Measurements from ENCODE around the gene ZBTB42. TPM values are rescaled to one million over a fixed set of nuclear protein-coding genes. Genes with fewer than 3 reads are reported as not detected.

The ZBTB42 gene
- total RNA-seq, 1 donor from 2014 or later = 5.2 TPM

DNA sequence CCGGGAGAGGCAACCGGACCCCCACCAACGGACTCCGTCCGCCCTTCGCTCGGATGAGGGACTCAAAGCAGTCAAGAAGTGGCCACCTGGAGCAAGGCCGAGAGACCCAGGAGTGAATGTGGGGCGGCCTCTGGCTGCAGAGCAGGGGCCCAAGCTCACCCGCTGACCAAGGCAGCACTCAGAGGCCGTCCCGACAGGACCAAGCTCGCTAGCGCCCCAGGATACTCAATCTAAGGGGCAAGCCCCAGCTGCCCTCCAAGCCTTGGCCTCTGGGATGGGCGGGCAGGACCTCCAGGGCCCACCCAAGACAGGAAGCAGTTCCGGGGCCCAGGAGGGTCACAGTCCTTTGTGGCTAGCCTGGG, 6.3 kb upstream of the ZBTB42 start:
- no peak for DNase-seq (ENCODE audit: low read depth, low spot score)

DNA sequence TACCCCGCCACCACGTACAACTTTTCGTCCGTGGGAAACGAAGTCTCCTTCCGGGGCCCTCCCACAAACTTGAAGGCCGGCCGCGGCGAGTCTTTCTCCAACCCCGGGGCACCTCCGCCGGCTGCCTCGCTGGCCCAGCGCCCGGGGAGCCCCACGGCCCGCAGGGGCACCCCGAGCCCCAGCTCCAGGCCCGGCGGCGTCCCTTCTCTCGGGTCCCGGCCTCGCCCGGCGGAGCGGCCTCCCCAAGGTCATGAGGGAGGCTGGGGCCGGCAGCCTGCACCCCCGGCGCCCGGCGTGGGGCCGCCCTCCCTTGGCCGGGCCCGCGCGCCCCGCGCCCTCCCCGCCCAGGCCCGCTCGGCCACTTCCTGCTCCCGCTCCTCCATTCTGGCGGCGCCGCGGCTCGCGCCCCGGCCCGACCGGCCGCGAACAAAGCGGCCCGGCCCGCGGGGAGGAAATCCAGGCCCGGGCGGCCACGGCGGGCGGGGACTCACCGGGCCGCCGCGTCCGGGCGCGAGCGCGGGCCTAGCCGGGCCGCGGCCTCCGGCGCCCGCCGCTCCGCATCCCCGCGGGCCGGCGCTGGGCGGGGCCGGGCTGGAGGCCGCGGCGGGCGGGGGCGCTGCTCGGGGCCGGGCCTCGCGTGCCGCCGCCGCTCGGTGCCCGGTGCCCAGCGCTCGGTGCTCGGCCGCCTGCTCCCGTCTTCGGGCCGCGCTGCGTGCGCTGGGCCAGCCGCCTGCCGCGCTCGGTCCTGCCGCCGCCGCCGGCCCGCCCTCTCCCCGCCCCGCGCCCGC, 5.7 kb upstream of the ZBTB42 start, which contains the start of gene AKT1:
TSS of gene AKT1 (minus strand) at position 756 of the 788 bp plus-strand sequence. CDS start 3,105 bp downstream, outside the sequence.
- DNase-seq (ENCODE audit: low read depth, low spot score) = no peak

DNA sequence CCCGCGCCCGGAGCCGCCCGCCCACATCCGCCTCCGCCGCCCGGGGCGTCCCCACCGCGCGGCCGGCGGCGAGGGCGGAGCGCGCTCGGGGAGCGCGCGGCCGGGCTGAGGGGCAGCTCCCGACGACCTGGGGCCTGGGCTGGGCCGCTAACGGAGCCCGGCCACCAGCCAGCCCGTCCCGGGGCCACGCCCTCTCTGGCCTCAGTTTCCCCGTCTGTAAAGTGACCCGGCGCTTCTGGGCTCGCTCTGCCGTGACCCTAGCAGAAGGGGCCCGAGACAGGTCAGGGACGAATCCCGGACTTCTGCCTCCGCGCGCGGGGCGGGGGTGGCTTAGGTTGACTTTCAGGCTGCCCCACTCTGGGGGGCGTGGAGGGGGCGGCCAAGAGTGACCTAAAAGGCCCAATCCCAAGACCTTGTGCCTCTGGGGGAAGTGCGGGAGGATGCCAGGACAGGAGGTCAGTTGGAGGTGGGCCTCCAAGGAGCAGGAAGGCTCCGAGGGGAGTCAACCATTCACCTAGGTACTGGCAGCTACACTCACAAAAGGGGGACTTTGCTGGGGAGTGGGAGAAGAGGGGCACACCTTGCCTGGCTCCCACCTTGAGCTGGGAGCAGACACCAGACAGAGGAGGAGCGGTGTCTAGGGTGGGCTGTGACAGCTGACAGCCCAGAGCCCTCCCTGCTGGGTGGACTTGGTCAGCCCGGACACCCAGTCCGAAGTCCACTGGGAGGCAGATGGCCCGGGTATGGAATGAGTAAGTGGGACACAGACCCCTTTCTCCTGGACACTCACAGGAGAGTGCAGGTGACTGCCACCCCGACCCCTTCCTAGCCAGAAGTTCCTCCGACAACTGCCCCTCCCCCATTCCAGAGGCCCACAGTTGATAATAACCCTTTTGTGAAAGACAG, 4.9 kb upstream of the ZBTB42 start:
- no peak for DNase-seq (ENCODE audit: low read depth, low spot score)

DNA sequence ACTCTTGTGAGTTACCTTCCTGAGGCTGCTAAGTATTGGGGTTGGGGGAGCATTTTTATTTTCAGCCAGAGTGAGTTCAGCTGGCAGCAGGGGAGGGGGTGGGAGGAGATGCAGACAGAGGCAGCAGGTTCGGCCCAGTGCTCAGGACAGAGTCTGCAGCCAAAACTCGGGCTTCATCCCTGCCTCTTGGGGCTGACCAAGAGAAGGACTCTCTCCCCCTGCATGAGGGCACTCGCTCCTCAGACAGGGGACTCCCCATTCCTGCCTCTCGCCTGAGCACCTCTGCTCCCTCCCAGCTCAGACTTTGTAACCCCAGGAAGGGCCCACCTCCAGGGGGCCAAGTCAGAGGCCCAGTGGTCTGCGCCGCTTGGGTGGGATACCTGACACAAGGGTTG, 4.2 kb upstream of the ZBTB42 start:
- DNase-seq (ENCODE audit: low read depth, low spot score) = no peak

DNA sequence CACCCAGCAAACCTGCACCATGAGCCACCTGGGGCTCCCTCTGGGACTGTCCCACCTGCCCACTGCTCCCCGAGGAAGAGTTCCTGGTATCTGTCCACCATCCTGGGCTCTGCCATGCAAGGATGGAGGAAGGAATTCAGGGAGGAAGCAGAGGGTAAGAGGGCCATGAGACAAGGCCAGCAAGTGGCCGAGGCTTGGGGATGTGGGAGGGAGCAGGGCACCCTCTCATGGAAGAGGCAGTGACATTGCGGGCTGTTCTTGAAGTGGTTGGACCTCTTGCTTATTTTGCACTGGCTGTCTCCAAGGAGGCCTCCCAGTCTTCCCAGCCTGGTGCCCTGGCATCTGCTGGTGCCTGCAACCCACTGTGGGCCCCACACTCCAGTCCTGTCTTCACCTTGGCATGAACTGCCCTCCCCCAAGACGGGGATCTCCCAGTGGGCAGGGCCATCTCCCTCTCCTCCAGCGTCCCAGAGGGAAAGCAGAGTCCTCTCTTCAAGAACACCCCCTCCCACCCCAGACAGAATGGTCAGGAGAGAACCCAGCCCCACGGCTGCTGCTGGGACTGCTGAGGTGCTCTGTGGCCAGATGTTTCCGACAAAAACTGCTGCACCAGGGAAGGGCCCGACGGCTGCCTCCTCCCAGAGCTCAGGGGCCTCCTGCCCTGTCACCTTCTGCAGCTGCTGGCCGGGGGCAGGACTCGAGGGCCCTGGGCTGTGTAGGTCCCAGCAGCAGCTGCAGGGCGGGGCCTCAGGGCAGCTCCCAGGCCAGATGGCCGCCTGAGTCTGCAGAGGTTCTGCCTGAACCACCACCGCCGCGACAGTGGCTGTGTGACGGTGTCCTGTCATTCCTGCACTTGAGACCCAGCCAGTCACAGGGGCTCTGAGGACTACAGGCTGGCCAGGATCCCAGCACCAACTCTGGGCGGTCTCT, 3.5 kb upstream of the ZBTB42 start:
- no peak for DNase-seq (ENCODE audit: low read depth, low spot score)

DNA sequence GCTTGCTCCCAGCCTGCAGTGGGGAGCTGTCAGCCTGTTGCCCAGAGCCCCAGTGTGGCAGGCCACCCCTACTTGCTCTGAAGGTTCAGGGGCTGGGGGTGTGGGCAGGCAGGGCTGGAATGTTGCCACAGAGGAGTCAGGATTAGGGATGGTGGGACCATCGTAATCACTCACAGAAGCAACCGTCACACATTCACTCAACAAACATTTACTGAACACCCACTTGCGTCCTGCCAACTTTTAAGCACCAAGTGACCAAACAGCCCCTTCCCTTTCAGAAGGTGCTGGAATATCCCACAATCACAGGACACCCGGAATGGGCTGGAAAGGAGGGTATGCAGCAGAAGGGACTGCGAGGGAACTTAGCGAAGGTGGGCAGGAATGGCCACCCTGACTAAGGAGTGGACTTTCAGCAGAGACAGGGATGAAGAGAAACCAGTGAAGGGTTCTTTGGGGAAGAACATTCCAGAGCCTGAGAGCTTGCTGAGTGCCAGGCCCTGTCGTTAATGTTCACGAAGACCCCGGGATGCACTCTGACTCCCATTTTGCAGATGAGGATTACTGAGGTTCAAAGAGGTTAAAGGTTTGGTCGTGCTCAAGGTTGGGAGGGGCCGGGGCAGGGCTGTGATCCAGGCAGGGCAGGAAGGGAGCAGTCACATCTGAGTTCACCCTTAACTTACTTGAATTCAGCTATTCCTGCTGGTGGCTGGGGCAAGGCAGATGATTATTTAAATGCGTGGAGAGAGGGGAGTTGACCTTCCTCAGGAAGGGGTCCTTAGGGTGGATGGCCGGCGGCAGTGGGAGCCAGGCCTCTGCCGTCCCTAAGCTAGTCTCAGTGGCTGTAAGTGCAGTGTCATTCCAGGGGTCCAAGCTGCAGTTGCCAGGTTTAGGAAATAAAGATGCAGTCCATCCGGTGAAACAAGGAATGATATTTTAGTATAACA, 2.3 kb upstream of the ZBTB42 start:
- DNase-seq (ENCODE audit: low read depth, low spot score) = no peak

DNA sequence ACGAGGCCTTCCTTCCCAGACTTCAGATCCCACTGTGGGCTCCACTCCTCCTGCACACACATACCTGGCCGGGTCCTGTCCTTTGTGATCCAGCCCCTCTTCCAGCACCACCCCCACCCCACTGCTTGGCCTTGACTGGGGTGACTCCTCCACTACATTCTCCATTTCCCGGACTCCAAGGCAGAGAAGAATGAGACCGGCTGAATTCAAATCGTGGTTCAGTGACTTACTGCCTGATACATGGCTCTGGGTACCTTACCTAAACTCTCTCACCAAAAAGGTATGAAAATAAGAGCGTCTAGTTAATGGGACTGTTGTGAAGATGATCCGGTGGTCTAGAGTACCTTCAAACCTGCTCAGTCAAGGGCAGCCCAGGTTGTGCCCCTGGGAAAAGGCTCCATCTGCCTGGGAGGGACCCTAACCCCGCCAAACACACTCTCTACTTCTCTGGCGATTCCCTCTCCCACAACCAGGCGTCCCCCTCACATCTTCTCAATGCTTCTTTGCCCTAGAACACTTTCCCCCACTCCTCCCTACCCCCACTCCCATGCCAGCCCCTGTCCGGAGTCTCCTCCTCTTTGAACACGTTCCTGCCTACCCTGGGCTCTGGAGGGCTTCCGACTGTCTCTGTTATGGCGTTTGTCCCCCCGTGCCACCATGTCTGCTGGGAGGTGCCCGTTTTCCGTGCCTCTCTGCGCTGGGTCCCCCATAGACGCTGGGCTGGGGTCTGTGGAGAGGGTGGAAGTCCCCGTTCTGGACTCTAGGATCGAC, 1.5 kb upstream of the ZBTB42 start:
- DNase-seq (ENCODE audit: low read depth, low spot score) = no peak

DNA sequence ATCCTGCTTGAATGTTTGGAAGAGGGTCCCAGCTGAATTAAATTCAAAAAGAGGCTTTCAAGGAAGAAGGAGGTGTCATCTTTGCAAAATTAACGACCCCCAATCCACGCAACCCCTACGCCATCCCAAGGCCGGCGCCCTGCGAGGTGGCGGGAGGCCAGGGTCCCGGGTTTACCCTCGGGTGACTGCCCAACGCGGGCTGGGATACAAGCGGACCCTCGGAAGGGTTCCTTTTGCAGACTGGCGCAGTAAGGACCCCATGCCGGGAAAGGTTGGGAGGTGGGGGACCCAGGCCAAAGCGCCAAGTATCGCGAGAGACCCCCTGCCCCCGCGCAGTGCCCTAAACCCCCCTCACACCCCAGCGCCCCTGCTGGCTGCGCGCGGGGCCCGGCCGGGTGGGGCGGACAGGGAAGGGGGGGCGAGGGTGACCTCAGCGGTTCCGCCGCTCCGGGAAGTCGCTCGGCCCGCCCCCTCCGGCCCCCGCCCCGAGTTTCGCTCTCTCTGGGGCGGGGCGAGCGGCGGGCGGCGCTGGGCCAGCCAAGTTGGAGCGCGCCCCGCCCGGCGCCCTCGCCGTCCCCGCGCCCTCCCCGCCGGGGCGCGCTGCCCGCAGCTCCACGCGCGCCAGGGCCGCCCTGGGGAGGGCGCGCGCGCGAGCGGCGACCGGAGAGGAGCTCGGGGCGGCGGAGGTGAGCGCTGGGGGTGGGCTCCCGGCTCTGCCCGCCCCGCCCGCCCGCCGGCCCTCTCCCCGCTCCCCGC, 708 bp upstream of the ZBTB42 start:
- DNase-seq (ENCODE audit: low read depth, low spot score) = no peak

DNA sequence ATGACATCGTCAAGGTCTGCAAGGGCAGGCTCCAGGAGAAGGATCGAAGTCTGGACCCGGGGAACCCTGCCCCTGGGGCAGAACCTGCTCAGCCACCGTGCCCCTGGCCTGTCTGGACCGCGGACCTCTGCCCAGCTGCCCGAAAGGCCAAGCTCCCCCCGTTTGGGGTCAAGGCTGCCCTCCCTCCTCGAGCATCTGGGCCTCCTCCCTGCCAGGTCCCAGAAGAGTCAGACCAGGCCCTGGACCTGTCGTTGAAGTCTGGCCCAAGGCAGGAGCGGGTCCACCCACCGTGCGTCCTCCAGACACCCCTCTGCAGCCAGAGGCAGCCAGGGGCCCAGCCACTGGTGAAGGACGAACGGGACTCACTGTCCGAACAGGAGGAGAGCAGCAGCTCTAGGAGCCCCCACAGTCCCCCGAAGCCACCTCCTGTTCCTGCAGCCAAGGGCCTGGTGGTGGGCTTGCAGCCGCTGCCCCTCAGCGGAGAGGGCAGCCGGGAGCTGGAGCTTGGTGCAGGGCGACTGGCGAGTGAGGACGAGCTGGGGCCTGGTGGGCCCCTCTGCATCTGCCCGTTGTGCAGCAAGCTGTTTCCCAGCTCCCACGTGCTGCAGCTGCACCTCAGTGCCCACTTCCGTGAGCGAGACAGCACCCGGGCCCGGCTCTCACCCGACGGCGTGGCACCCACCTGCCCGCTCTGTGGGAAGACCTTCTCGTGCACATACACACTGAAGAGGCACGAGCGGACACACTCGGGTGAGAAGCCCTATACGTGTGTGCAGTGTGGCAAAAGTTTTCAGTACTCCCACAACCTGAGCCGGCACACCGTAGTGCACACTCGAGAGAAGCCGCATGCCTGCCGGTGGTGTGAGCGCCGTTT, 856 bp downstream of the ZBTB42 start:
- DNase-seq (ENCODE audit: low read depth, low spot score) = no peak

DNA sequence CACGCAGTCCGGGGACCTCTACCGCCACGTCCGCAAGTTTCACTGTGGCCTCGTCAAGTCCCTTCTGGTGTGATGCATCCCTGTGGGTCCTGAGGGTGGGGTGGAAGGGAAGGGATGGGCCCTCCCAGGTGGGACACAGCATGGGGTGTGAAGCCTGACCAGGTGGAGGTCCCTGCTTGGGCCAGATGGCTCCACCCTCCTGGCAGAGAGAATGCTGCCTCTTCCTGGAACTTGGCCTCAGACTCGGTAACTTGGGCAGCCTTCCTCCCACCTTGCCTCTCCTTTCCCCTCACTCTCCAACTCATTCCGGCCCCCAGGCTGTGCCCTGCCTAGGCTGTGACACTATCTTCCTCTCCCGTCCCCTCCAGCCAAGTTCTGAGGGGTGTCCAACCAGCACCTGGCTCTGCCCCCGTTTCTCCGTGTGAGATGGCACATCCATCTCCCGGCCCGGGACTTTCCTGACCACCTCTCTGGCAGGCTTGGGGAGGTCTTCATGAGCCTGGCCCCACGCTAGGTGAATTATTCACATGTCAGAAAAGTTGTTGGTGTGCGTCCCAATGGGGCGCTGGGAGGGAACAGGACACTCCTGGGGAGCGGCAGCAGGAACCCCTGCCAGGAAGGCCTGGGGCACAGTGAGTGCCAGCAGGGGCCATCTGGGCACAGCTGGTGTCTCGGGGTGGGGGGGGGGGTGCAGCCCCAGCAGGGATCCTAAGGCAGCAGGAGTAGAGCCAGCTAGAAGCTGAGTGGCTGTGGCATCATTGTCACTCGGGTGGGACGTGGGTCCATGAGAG, 1.7 kb downstream of the ZBTB42 start:
- DNase-seq (ENCODE audit: low read depth, low spot score) = no peak

DNA sequence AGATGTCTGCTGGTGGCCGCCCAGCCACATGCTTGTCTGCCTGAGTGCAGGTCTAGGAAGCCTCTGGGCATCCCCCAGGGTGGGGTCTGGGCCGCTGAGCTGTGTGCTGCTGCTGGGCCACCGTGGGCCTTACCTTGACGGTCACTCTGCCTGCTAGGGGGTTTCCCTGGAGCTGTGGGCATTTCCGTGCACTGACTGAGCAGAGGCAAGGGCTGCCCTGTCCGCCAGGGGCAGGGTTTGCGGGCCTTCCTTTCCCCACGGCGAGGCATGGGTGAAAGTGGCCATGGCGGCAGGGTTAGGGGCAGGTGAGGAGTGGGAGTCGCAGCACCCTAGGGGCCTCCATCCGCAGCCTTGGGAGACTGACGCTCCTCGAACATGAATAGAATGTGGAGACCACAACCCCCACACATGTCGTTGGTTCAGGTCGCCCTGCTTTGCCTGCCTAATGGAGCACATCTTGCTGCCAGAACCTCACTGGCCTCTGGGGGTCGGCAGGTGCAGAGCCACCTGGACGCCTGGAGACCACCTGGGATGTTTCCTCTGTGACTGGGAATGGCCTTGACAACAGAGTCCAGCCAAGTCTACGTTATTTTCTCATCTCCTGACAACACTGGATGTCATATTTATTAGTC, 2.5 kb downstream of the ZBTB42 start:
- DNase-seq (ENCODE audit: low read depth, low spot score) = no peak

DNA sequence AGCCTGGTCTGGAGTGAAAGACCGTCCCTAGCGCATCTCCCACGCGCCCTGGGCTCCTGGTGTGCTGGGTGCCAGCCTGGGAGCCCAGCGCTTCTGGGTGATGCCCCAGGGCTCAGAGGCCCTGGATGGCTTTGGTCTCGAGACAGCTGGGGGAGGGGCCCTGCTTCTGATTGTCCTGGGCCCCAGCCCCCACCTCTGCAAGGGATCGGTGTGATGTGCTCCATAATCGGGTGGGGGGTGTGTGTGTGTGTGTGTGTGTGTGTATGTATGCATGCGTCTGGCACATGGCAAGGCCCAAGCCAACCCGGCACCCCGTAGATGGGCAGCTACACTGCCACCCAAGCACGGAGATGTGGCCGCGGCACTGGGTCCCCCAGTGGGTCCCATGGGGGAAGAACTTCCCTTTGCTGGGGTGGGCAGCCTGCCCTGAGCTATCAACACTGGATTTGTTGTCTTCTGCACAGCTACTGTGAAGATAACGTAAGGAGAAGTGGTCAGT, 3.1 kb downstream of the ZBTB42 start:
- no peak for DNase-seq (ENCODE audit: low read depth, low spot score)

DNA sequence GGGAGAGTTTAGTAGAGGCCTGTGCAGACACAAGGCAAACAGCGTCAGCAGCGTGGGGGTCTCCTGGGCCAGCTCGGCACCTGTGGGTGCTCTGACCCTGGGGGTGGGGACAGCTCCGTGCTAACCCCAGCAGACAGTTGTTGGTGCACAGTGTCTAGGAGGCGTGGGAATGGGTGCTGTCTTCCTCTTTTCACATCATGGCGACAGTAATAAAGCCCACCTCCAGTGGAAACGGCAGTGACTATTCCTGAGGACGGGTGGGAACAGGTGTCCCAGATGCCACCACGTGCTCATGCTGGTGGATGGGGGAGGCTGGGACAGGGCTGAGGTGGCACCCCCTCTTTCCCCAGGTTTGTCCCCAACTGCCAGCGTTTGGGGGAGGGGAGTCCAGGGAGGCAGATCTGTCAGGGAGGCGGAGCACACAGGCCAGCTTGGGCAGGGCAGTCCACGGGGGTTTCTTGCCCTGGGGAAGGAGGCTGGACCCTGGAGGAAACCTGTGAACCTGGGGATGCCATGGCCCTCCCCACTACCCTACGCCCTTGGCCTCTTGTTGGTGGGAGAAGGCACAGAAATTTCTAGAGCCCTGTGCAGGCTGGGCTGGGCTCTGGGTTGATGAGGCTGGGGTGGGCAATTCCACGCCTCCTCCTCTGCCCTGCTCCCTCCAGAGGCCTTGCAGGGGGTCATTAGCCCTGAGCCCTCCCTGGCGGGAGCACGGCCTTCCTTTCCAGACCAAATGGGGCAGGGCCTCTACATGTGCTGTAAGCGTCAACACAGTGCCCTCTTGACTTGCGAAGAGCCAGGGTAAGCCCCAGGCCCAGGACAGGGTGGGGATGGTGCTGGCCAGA, 3.8 kb downstream of the ZBTB42 start:
- no peak for DNase-seq (ENCODE audit: low read depth, low spot score)

DNA sequence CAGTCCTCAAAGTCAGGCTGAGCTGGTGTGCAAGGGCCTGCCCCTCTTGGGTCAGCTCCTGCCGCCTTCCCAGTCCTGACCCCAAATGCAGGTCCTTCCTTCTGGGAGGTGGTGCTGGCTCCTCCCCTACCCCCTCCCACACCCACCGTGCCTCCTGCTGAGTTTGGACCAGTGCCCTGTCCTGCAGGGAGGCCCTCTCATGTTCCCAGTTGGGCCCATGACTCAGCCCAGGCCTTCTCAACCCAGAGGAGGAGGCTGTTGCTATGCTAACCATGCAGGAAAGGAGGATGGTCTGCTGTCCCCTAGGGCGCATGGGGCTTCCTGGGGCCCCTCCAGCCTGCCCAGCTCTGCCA, 4.4 kb downstream of the ZBTB42 start:
- no peak for DNase-seq (ENCODE audit: low read depth, low spot score)

DNA sequence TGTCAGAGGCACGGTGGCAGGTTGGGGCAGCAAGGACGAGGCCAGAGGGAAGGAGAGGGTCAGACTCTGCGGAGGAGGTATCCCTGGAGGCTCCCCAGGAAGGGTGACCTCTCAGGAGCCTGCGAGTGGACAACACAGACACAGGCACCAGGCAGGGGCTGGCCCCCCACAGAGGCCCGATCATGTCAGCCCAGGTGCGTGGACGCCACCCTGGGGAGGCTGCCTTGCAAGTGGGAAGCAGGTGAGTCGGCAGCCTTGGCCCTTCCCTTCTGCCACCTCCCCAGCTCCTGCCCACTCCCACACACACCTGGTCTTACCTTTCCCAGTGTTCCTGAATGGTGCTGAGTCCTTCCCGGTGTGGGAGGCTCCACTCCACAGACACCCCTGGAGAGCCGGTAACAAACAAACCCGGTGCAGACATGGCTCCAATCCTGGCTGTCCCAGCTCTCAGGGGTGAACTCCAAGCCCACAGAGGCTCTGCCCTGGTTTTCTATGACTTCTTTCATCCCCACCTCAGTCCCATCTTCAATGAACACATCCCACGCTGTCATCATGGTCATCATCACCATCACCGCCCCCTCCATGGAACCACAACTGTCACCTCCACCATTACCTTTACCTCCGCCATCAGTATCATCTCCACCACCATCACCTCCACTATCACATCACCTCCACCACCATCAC, 5.2 kb downstream of the ZBTB42 start:
- no peak for DNase-seq (ENCODE audit: low read depth, low spot score)

All from pulmonary artery endothelial cell (primary cell).